HEK293T (cell line): ENCODE measurements around the gene METTL9.

ENCODE experiments used
- CTCF ChIA-PET: fragments of 350-600 bp; formaldehyde crosslinking; extraction: SDS; loops from one replicate; lab custom pipeline; 2021; ENCODE audit warnings: antibody characterized with exemption, inconsistent platforms; lab: Yijun Ruan, JAX
- POLR2A ChIA-PET: fragments of 350-600 bp; formaldehyde crosslinking; extraction: SDS; loops from one replicate; lab custom pipeline; 2020; ENCODE audit warnings: antibody characterized with exemption, inconsistent platforms; lab: Yijun Ruan, JAX
- DNase-seq: peaks from one replicate; pipeline ENCODE4 v3.0.0; 2012; ENCODE audit warnings: mixed read lengths; ENCODE audit errors: extremely low spot score
- ARNT ChIP-seq: fragments of 450-650 bp; IDR thresholded peaks from 2 replicates; pipeline ENCODE4 v1.6.1; 2017; ENCODE audit warnings: mild to moderate bottlenecking
- BHLHE40 ChIP-seq: fragments of 450-650 bp; IDR thresholded peaks from 2 replicates; pipeline ENCODE4 v1.6.1; 2016; ENCODE audit warnings: mild to moderate bottlenecking, moderate library complexity, borderline replicate concordance
- CTBP1 ChIP-seq: fragments of 450-650 bp; IDR thresholded peaks from 2 replicates; pipeline ENCODE4 v1.6.1; 2016; ENCODE audit warnings: borderline replicate concordance
- ELF4 ChIP-seq: fragments of 450-650 bp; IDR thresholded peaks from 2 replicates; pipeline ENCODE4 v1.6.1; 2017; ENCODE audit warnings: antibody characterized with exemption
- FOXA1 ChIP-seq: fragments of 450-650 bp; IDR thresholded peaks from 2 replicates; pipeline ENCODE4 v1.6.1; 2016; ENCODE audit warnings: mild to moderate bottlenecking
- FOXK2 ChIP-seq: fragments of 450-650 bp; IDR thresholded peaks from 2 replicates; pipeline ENCODE4 v1.6.1; 2016; ENCODE audit warnings: mild to moderate bottlenecking
- FOXM1 ChIP-seq: fragments of 450-650 bp; IDR thresholded peaks from 2 replicates; pipeline ENCODE4 v1.6.1; 2017; ENCODE audit warnings: mild to moderate bottlenecking, borderline replicate concordance
- HDGF ChIP-seq: fragments of 450-650 bp; IDR thresholded peaks from 2 replicates; pipeline ENCODE4 v1.6.1; 2017; ENCODE audit warnings: antibody characterized with exemption, borderline replicate concordance
- L3MBTL2 ChIP-seq: fragments of 450-650 bp; conservative IDR thresholded peaks from 2 replicates; pipeline ENCODE4 v1.6.1; 2016; ENCODE audit warnings: mild to moderate bottlenecking
- LEF1 ChIP-seq: fragments of 450-650 bp; IDR thresholded peaks from 2 replicates; pipeline ENCODE4 v1.6.1; 2017; ENCODE audit warnings: mild to moderate bottlenecking, borderline replicate concordance
- NFRKB ChIP-seq: fragments of 450-650 bp; IDR thresholded peaks from 2 replicates; pipeline ENCODE4 v1.6.1; 2016; ENCODE audit warnings: mild to moderate bottlenecking, moderate library complexity
- PKNOX1 ChIP-seq: fragments of 450-650 bp; IDR thresholded peaks from 2 replicates; pipeline ENCODE4 v1.6.1; 2016
- SP1 ChIP-seq: fragments of 450-650 bp; IDR thresholded peaks from 2 replicates; pipeline ENCODE4 v1.6.1; 2017
- SUZ12 ChIP-seq: fragments of 450-650 bp; IDR thresholded peaks from 2 replicates; pipeline ENCODE4 v1.6.1; 2016; ENCODE audit warnings: mild to moderate bottlenecking
- TARDBP ChIP-seq: fragments of 450-650 bp; IDR thresholded peaks from 2 replicates; pipeline ENCODE4 v1.6.1; 2016
- ZNF384 ChIP-seq: fragments of 450-650 bp; IDR thresholded peaks from 2 replicates; pipeline ENCODE4 v1.6.1; 2016

Gene METTL9

GRCh38 chr16:21619765-21620425 lies 20.5 kb downstream of the METTL9 start:
- ChIA-PET POLR2A (no interaction called here), CTCF (no interaction called here)
- TF ChIP-seq L3MBTL2 (no peak), NFRKB (no peak), BHLHE40 (no peak), FOXK2 (no peak), CTBP1 (no peak), ARNT (no peak), TARDBP (no peak), ELF4 (no peak), LEF1 (no peak), FOXM1 (no peak), HDGF (no peak), PKNOX1 (no peak), ZNF384 (no peak), FOXA1 (no peak), SP1 (no peak), SUZ12 (no peak)
- DNase-seq, result no peak

GRCh38 chr16:21620592-21620991 lies 21.2 kb downstream of the METTL9 start:
- TF ChIP-seq FOXM1 (no peak), FOXA1 (no peak), ARNT (no peak), FOXK2 (no peak), PKNOX1 (no peak), SP1 (no peak), BHLHE40 (no peak), ZNF384 (no peak), HDGF (no peak), NFRKB (no peak), TARDBP (no peak), LEF1 (no peak), CTBP1 (no peak), ELF4 (no peak), SUZ12 (no peak), L3MBTL2 (no peak)
- DNase-seq, result no peak
- POLR2A ChIA-PET, result no interaction called here
- CTCF ChIA-PET, result no interaction called here

GRCh38 chr16:21622545-21622944 lies 23.2 kb downstream of the METTL9 start:
- no peak for TF ChIP-seq ZNF384
- no peak for TF ChIP-seq PKNOX1
- TF ChIP-seq LEF1, result no peak
- no peak for TF ChIP-seq ELF4
- no peak for TF ChIP-seq CTBP1
- no peak for TF ChIP-seq TARDBP
- no peak for TF ChIP-seq BHLHE40
- TF ChIP-seq FOXM1, result no peak
- TF ChIP-seq L3MBTL2, result no peak
- no peak for DNase-seq
- ChIA-PET CTCF (interaction anchor here (0.5 kb wide), 1 partner anchor 18 kb away, joined by 7 read pairs; no protein-coding TSS in a partner anchor), POLR2A (no interaction called here)

- no peak for TF ChIP-seq CTBP1
- no peak for TF ChIP-seq HDGF
- TF ChIP-seq FOXK2, result no peak
- TF ChIP-seq NFRKB, result no peak
- TF ChIP-seq FOXM1, result no peak
- ChIA-PET POLR2A (no interaction called here), CTCF (interaction anchor here (1.3 kb wide), 1 partner anchor 32 kb away, joined by 4 read pairs; no protein-coding TSS in a partner anchor)
- DNase-seq, result no peak
These were observed 25.6 kb downstream of the METTL9 start for GRCh38 chr16:21625026-21625425.

GRCh38 chr16:21626659-21627277 lies 27.4 kb downstream of the METTL9 start:
- ChIA-PET CTCF (no interaction called here), POLR2A (no interaction called here)
- peak; percentile 25; the same call in 1 of the 2 replicates for TF ChIP-seq PKNOX1
- no peak for TF ChIP-seq NFRKB
- no peak for DNase-seq

- TF ChIP-seq ZNF384 (no peak), ARNT (no peak), ELF4 (no peak), FOXA1 (no peak), L3MBTL2 (no peak), PKNOX1 (no peak), LEF1 (no peak)
- DNase-seq, result no peak
- CTCF ChIA-PET, result no interaction called here
- POLR2A ChIA-PET, result no interaction called here
These were observed 28.8 kb downstream of the METTL9 start for GRCh38 chr16:21628121-21628726.
